PC-9 (cell line): ENCODE data around the gene CROCC2. TPM values are rescaled to one million over a fixed set of nuclear protein-coding genes. Genes with fewer than 3 reads are reported as not detected.

Experiments
- BruUV-seq: library from RNA; stranded (reverse); fragments of 400-500 nt; replicated peaks from 2 replicates; lab custom pipeline; 2021; lab: Mats Ljungman, UMichigan
- CTCF ChIA-PET: fragments of 300-600 bp; sonication (Branson Sonifier 250); formaldehyde crosslinking; loops from one replicate; lab custom pipeline; 2022; ENCODE audit warnings: antibody characterized with exemption; lab: Charles Lee
- POLR2A ChIA-PET: fragments of 300-600 bp; sonication (Branson Sonifier 250); formaldehyde crosslinking; loops from one replicate; lab custom pipeline; 2022; ENCODE audit warnings: antibody characterized with exemption; ENCODE audit not compliant: unreplicated experiment; lab: Charles Lee
- DNase-seq, 2 experiments: peaks; one replicate each; pipeline versions ENCODE4 v3.0.0 to v3.0.0-alpha.2; 2015 to 2022; ENCODE audit warnings: mixed read lengths in 1 of 2
- H2AFZ ChIP-seq: fragments of 200-600 bp; sonication (generic); 2 replicates; pipeline ENCODE4 v1.8.1; 2017; ENCODE audit warnings: antibody characterized with exemption
- H3F3A ChIP-seq: fragments of 200-600 bp; sonication (generic); 2 replicates; pipeline ENCODE4 v1.8.1; 2017; ENCODE audit warnings: antibody characterized with exemption, mild to moderate bottlenecking, low read depth; ENCODE audit not compliant: insufficient read depth
- H3K27ac ChIP-seq: fragments of 200-600 bp; sonication (generic); 2 replicates; pipeline ENCODE4 v1.6.1; 2016; ENCODE audit warnings: mixed run types
- H3K27me3 ChIP-seq: fragments of 200-600 bp; sonication (generic); 2 replicates; pipeline ENCODE4 v1.6.1; 2016; ENCODE audit warnings: low read depth, mixed run types; ENCODE audit not compliant: insufficient read depth
- H3K36me3 ChIP-seq: fragments of 200-600 bp; sonication (generic); 2 replicates; pipeline ENCODE4 v1.6.1; 2016; ENCODE audit warnings: low read depth, mixed run types
- H3K4me1 ChIP-seq: fragments of 200-600 bp; sonication (generic); replicated peaks from 2 replicates; pipeline ENCODE4 v1.6.1; 2016; ENCODE audit warnings: mixed run types; ENCODE audit not compliant: insufficient read depth
- H3K4me2 ChIP-seq: fragments of 200-600 bp; sonication (generic); 2 replicates; pipeline ENCODE4 v1.6.1; 2017; ENCODE audit warnings: mixed run types
- H3K4me3 ChIP-seq: fragments of 200-600 bp; sonication (generic); 2 replicates; pipeline ENCODE4 v1.6.1; 2016; ENCODE audit warnings: mixed run types
- H3K79me2 ChIP-seq: fragments of 200-600 bp; sonication (generic); 2 replicates; pipeline ENCODE4 v1.6.1; 2017; ENCODE audit warnings: low read depth, mixed run types
- H3K9me2 ChIP-seq: fragments of 200-600 bp; sonication (generic); 2 replicates; pipeline ENCODE4 v1.8.1; 2017; ENCODE audit warnings: mild to moderate bottlenecking; ENCODE audit not compliant: insufficient read depth
- H3K9me3 ChIP-seq: fragments of 200-600 bp; sonication (generic); 2 replicates; pipeline ENCODE4 v1.8.1; 2016; ENCODE audit warnings: low read depth; ENCODE audit not compliant: insufficient read depth
- H4K20me1 ChIP-seq: fragments of 200-600 bp; sonication (generic); 2 replicates; pipeline ENCODE4 v1.8.1; 2017; ENCODE audit not compliant: insufficient read depth
- EZH2 ChIP-seq: fragments of 200-600 bp; sonication (generic); IDR thresholded peaks from 2 replicates; pipeline ENCODE4 v1.8.0; 2017; ENCODE audit warnings: antibody characterized with exemption, low read depth
- intact Hi-C: fragments of 100-400 bp; cut with micrococcal nuclease; formaldehyde crosslinking; loops from one replicate; pipeline ENCODE4 v1.10.0; 2022; ENCODE audit not compliant: unreplicated experiment
- total RNA-seq: library from RNA; stranded (reverse); gene quantifications from 2 replicates; pipeline ENCODE4 v1.2.3, GENCODE V29; 2021
- TF ChIP-seq, protein P1 (sequence below): fragments of 200-600 bp; sonication (generic); conservative IDR thresholded peaks from 2 replicates; pipeline ENCODE4 v1.6.1; 2017; ENCODE audit warnings: mixed run types, antibody characterized with exemption, mild to moderate bottlenecking, moderate library complexity

The CROCC2 gene
- total RNA-seq, 1 experiment from 2014 or later, result not detected

DNA sequence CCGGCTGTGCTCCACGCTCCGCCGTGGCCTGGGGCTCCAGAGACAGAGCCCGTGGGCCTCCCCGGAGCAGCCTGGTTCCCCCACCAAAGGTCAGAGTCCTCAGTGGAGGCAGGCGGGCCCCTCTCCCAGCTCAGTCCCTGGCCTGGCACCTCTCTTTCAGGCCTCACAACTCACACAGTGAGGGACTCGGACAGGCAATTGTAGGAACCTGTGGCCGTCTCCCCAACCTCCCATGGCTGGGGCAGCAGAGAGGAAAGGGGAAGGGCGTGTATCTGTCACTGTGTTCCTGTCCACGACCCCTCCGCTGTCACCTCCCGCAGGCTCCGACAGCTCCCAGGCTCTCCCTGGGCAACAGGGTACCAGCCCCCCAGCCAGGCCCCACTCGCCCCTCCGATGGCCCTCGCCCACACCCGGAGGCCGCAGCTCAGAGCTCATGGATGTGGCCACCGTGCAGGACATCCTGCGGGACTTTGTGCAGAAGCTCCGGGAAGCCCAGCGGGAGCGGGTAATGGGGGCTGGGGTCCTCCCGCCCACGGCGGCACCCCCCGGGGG lies 59.8 kb downstream of the CROCC2 start:
- Histone ChIP-seq H3K27ac (no peak overlapping the region), H3F3A (no peaks in the 10 kb centered on the region), H3K9me3 (no peaks in the 10 kb centered on the region), H3K9me2 (no peaks in the 10 kb centered on the region), H3K36me3 (no peaks in the 10 kb centered on the region), H3K4me3 (no peak overlapping the region), H3K4me2 (no peak overlapping the region), H3K4me1 (no peaks in the 10 kb centered on the region), H4K20me1 (no peaks in the 10 kb centered on the region), H3K79me2 (no peaks in the 10 kb centered on the region), H2AFZ (no peak overlapping the region), H3K27me3 (peaks cover 8% of the 10 kb centered on the region; the same call in 1 of the 2 replicates)
- ChIA-PET POLR2A (interaction anchor here (0.6 kb wide), 1 partner anchor 39 kb away, joined by 5 read pairs; no protein-coding TSS in a partner anchor), CTCF (no interaction called here)
- BruUV-seq, result no TSS peak
- intact Hi-C loops, result no loop called here
- TF ChIP-seq, protein P1, sequence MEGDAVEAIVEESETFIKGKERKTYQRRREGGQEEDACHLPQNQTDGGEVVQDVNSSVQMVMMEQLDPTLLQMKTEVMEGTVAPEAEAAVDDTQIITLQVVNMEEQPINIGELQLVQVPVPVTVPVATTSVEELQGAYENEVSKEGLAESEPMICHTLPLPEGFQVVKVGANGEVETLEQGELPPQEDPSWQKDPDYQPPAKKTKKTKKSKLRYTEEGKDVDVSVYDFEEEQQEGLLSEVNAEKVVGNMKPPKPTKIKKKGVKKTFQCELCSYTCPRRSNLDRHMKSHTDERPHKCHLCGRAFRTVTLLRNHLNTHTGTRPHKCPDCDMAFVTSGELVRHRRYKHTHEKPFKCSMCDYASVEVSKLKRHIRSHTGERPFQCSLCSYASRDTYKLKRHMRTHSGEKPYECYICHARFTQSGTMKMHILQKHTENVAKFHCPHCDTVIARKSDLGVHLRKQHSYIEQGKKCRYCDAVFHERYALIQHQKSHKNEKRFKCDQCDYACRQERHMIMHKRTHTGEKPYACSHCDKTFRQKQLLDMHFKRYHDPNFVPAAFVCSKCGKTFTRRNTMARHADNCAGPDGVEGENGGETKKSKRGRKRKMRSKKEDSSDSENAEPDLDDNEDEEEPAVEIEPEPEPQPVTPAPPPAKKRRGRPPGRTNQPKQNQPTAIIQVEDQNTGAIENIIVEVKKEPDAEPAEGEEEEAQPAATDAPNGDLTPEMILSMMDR, result no peak
- no peak for DNase-seq

DNA sequence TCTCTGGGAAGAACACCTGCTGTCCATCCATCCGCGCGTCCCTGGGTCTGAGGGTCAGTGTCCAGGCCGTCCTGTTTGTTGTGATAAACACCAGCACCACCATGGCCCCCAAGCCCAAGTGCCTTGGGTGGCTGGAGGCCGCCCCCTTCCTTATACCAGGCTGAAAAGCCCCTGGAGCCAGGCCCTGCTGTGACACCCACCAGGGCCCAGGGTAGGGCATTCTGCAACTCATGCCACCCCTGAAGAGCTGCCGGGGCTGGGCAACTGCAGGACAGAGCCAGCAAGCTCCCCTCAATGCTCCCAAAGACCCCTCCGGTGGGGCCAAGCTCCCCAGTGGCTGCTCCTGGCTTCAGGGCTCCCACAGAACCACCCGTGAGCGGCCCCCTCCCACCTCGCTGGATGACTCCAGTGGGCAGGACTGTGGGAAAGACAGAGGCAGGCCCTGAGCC lies 60.3 kb downstream of the CROCC2 start:
- BruUV-seq, result no TSS peak
- POLR2A ChIA-PET, result interaction anchor here (0.7 kb wide), 1 partner anchor 765 kb away, joined by 4 read pairs; no protein-coding TSS in a partner anchor
- H3K79me2 ChIP-seq, result no peaks in the 10 kb centered on the region
- no peak overlapping the region for H3K27ac ChIP-seq
- peaks cover 13% of the 10 kb centered on the region; the same call in 1 of the 2 replicates for H3K27me3 ChIP-seq
- intact Hi-C loops, result no loop called here
- no peak overlapping the region for H3K4me3 ChIP-seq
- H3K36me3 ChIP-seq, result no peaks in the 10 kb centered on the region
- no peaks in the 10 kb centered on the region for H3K4me1 ChIP-seq
- H4K20me1 ChIP-seq, result no peaks in the 10 kb centered on the region
- H3K4me2 ChIP-seq, result no peak overlapping the region
- no peak overlapping the region for H2AFZ ChIP-seq
- no peaks in the 10 kb centered on the region for H3K9me2 ChIP-seq
- TF ChIP-seq, protein P1, result no peak
- no peak for TF ChIP-seq EZH2
- CTCF ChIA-PET, result no interaction called here
- H3F3A ChIP-seq, result no peaks in the 10 kb centered on the region
- H3K9me3 ChIP-seq, result no peaks in the 10 kb centered on the region
- DNase-seq, result no peak

DNA sequence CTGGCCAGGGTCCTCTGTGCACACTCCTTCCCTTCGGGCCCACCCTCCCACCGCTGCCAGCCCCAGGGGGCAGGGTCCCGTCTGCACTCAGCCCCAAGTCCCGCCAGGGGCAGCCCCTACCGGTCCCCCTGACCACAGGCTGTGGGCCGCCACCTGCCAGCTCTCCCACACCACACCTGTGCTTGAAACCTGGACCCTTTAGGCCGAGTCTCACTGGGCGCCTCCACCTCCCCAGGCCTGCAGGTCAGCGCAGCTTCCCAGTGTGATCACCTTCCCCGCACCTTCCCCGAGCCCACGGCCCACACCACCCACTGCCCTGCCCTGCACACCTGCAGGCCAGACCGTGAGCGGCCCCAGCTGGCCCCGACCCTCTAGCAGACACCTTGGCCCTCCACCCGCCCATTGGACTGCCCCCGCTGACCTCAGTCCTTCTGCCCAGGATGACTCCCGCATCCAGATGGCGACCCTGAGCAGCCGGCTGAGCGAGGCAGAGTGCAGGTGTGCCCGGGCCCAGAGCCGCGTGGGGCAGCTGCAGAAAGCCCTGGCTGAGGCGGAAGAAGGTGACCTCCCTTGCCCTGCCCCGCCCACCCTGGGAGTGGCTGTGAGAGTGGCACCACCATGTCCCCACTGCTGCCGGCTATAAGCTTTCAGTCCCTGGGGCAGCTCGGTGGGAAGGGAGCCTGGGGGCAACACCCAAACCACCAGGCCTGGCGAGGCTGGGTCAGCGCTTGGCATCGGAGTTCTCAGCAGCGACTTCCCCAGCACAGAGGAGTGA lies 61.0 kb downstream of the CROCC2 start:
- POLR2A ChIA-PET, result interaction anchor here (0.6 to 0.7 kb wide), 2 partner anchors 133 to 765 kb away, joined by 4 to 5 read pairs; no protein-coding TSS in a partner anchor

More for the DNA sequence above, 61.0 kb downstream of the CROCC2 start:
- no peaks in the 10 kb centered on the region for H3F3A ChIP-seq
- no peak for DNase-seq
- CTCF ChIA-PET, result no interaction called here
- H3K4me3 ChIP-seq, result no peak overlapping the region
- no peak overlapping the region for H3K4me2 ChIP-seq
- H3K4me1 ChIP-seq, result no peaks in the 10 kb centered on the region
- no peaks in the 10 kb centered on the region for H3K9me2 ChIP-seq
- H3K79me2 ChIP-seq, result no peaks in the 10 kb centered on the region
- TF ChIP-seq, protein P1, result no peak
- no peak for TF ChIP-seq EZH2
- no TSS peak for BruUV-seq
- H3K36me3 ChIP-seq, result no peaks in the 10 kb centered on the region
- H3K27me3 ChIP-seq, result peaks cover 19% of the 10 kb centered on the region; the same call in 1 of the 2 replicates
- H4K20me1 ChIP-seq, result no peaks in the 10 kb centered on the region
- H3K27ac ChIP-seq, result no peak overlapping the region
- no peak overlapping the region for H2AFZ ChIP-seq
- H3K9me3 ChIP-seq, result no peaks in the 10 kb centered on the region
- intact Hi-C loops, result no loop called here
